PC-9 (cell line): ENCODE results near the gene AFAP1L2.

ENCODE experiments used
- CTCF ChIP-seq: fragments of 200-600 bp; sonication (generic); conservative IDR thresholded peaks from 2 replicates; pipeline ENCODE4 v1.6.1; 2017; ENCODE audit warnings: mixed run types, antibody characterized with exemption, mild to moderate bottlenecking, moderate library complexity
- EZH2 ChIP-seq: fragments of 200-600 bp; sonication (generic); IDR thresholded peaks from 2 replicates; pipeline ENCODE4 v1.8.0; 2017; ENCODE audit warnings: antibody characterized with exemption, low read depth

GRCh38 chr10:114397651-114398145 is 6.6 kb downstream of the AFAP1L2 start:
- TF ChIP-seq CTCF (no peak), EZH2 (no peak)
